ENCODE data around the gene TRIP6.

TRIP6 gene

GRCh38 chr7:100855515-100855914, 11.7 kb upstream of the TRIP6 start:
- TF ChIP-seq, protein P1, sequence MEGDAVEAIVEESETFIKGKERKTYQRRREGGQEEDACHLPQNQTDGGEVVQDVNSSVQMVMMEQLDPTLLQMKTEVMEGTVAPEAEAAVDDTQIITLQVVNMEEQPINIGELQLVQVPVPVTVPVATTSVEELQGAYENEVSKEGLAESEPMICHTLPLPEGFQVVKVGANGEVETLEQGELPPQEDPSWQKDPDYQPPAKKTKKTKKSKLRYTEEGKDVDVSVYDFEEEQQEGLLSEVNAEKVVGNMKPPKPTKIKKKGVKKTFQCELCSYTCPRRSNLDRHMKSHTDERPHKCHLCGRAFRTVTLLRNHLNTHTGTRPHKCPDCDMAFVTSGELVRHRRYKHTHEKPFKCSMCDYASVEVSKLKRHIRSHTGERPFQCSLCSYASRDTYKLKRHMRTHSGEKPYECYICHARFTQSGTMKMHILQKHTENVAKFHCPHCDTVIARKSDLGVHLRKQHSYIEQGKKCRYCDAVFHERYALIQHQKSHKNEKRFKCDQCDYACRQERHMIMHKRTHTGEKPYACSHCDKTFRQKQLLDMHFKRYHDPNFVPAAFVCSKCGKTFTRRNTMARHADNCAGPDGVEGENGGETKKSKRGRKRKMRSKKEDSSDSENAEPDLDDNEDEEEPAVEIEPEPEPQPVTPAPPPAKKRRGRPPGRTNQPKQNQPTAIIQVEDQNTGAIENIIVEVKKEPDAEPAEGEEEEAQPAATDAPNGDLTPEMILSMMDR (IDR thresholded peaks at IDR 0.05; ENCODE audit: control insufficient read depth, insufficient read depth, low read depth, low read length, missing control alignments) = no peak
- no peak for DNase-seq (ENCODE audit: low read depth)
- no peak overlapping the region for H3K4me3 ChIP-seq (ENCODE audit: control insufficient read depth, low read depth, low read length)

GRCh38 chr7:100856871-100857282, 10.3 kb upstream of the TRIP6 start:
- DNase-seq (ENCODE audit: low read depth) = no peak
- TF ChIP-seq, protein P1 (IDR thresholded peaks at IDR 0.05; ENCODE audit: control insufficient read depth, insufficient read depth, low read depth, low read length, missing control alignments) = no peak
- H3K4me3 ChIP-seq (ENCODE audit: control insufficient read depth, low read depth, low read length) = no peak overlapping the region

GRCh38 chr7:100859856-100860255, 7.3 kb upstream of the TRIP6 start:
- no peak overlapping the region for H3K4me3 ChIP-seq (ENCODE audit: control insufficient read depth, low read depth, low read length)
- TF ChIP-seq, protein P1 (IDR thresholded peaks at IDR 0.05; ENCODE audit: control insufficient read depth, insufficient read depth, low read depth, low read length, missing control alignments) = no peak
- no peak for DNase-seq (ENCODE audit: low read depth)

DNA sequence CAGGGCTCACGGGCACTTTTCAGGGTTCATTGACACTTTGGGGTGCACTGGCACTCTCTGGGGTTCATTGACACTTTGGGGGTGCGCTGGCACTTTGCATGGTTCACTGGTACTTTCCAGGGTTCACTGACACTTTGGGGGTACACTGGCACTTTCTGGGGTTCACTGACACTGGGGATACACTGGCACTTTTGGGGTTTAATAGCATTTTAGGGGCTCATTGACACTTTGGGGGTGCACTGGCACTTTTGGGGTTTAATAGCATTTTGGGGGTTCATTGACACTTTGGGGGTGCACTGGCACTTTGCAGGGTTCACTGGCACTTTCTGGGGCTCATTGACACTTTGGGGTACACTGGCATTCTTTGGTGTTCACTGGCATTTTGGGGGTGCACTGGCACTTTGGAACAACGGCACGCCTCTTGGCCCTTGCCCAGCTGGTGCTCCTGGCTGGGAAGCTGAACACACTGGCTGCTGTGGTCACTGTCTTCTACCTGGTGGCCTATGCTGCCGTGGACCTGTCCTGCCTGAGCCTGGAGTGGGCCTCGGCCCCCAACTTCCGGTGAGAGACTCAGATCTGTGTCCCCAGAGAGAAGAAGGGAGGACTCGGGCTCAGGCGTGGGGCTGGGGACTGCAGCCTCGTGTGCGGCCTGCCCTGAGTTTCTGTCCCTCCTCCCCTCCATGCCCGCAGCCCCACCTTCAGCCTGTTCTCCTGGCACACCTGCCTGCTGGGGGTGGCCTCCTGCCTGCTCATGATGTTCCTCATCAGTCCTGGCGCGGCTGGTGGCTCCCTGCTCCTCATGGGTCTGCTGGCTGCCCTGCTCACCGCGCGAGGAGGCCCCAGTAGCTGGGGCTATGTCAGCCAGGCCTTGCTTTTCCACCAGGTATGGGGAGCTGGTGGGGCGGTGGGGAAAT, 6.2 kb upstream of the TRIP6 start:
- TF ChIP-seq, protein P1 (IDR thresholded peaks at IDR 0.05; ENCODE audit: control insufficient read depth, insufficient read depth, low read depth, low read length, missing control alignments) = no peak
- no peak overlapping the region for H3K4me3 ChIP-seq (ENCODE audit: control insufficient read depth, low read depth, low read length)
- no peak for DNase-seq (ENCODE audit: low read depth)

DNA sequence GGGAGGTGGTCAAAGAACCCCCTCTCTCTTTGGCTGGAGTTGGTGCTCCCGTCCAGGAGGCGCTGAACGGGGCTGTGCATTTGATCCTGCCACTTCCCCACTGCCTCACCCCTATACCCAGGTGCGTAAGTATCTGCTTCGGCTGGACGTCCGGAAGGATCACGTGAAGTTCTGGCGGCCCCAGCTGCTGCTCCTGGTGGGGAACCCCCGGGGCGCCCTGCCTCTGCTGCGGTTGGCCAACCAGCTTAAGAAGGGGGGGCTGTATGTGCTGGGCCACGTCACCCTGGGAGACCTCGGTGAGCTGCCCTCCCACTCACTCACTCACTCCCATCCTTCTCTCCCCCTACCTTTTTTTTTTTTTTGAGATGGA, 5.6 kb upstream of the TRIP6 start:
- no peak for DNase-seq (ENCODE audit: low read depth)
- TF ChIP-seq, protein P1 (IDR thresholded peaks at IDR 0.05; ENCODE audit: control insufficient read depth, insufficient read depth, low read depth, low read length, missing control alignments) = no peak

DNA sequence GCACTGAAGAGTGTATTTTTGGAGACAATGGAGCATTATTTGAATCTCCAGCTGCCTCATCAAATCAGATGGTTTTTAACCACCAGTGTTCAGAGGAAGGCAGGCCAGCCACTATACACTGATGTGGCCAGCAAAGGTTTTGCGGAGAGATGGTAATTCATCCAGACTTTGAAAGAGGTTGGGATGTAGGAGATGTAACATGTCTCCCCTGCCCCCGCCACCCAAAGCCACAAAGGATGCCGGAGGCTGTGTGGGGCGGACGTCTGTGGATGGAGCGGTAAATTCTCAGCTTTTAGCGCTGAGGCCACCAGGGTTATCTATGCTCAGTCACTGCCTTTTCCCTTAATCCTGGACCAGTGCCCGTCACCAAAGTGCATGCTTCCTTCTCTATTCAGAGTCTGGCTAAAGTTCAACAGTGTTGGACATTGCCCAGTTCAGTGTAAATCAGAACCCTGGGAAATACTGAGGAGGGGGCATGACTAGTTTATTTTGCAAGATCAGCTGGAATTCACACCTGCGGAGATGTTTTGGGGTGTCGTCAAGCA, 3.7 kb upstream of the TRIP6 start:
- no peak overlapping the region for H3K4me3 ChIP-seq (ENCODE audit: control insufficient read depth, low read depth, low read length)
- TF ChIP-seq, protein P1 (IDR thresholded peaks at IDR 0.05; ENCODE audit: control insufficient read depth, insufficient read depth, low read depth, low read length, missing control alignments) = no peak
- DNase-seq (ENCODE audit: low read depth) = no peak

More for the DNA sequence above, 5.6 kb upstream of the TRIP6 start:
- no peak overlapping the region for H3K4me3 ChIP-seq (ENCODE audit: control insufficient read depth, low read depth, low read length)

All from AG09309 (cell line).